Neural cell (in vitro differentiated cells): ENCODE measurements around the gene C10orf105. TPM values are rescaled to one million over a fixed set of nuclear protein-coding genes. Genes with fewer than 3 reads are reported as not detected.

Experiments used
- H2AFZ ChIP-seq: fragments of 200-600, 300-800 bp; sonication (generic), shearing (Covaris generic); 2 replicates; pipeline ENCODE4 v1.6.0; 2014; ENCODE audit warnings: low read depth, mild to moderate bottlenecking, antibody characterized with exemption, low read length, moderate library complexity
- H3F3A ChIP-seq: fragments of 200-600 bp; shearing (Covaris generic); 2 replicates; pipeline ENCODE4 v1.6.1; 2016; ENCODE audit warnings: mild to moderate bottlenecking, moderate library complexity, mixed read lengths, antibody characterized with exemption, low read length; ENCODE audit not compliant: insufficient read depth, poor library complexity, severe bottlenecking
- H3K27ac ChIP-seq: fragments of 200-600, 300-800 bp; sonication (generic), shearing (Covaris generic); 2 replicates; pipeline ENCODE4 v1.5.1; 2014; ENCODE audit warnings: mild to moderate bottlenecking, low read length, moderate library complexity
- H3K27me3 ChIP-seq: fragments of 300-800, 200-600 bp; sonication (generic), shearing (Covaris generic); 2 replicates; pipeline ENCODE4 v1.6.0; 2014; ENCODE audit warnings: mild to moderate bottlenecking, low read depth, low read length, moderate library complexity; ENCODE audit not compliant: insufficient read depth
- H3K36me3 ChIP-seq: fragments of 300-800, 200-600 bp; sonication (generic), shearing (Covaris generic); 2 replicates; pipeline ENCODE4 v1.5.1; 2014; ENCODE audit warnings: mild to moderate bottlenecking, antibody characterized with exemption, low read length, moderate library complexity; ENCODE audit not compliant: insufficient read depth
- H3K4me2 ChIP-seq: fragments of 300-800, 200-600 bp; sonication (generic), shearing (Covaris generic); 2 replicates; pipeline ENCODE4 v1.6.0; 2014; ENCODE audit warnings: mild to moderate bottlenecking, low read length
- H3K4me3 ChIP-seq: fragments of 300-800, 200-600 bp; sonication (generic), shearing (Covaris generic); 2 replicates; pipeline ENCODE4 v1.5.1; 2014; ENCODE audit warnings: mild to moderate bottlenecking, low read length, moderate library complexity
- H3K79me2 ChIP-seq: fragments of 200-600 bp; shearing (Covaris generic); replicated peaks from 2 replicates; pipeline ENCODE4 v1.6.0; 2014; ENCODE audit warnings: mild to moderate bottlenecking, low read length, moderate library complexity; ENCODE audit not compliant: insufficient read depth
- H3K9ac ChIP-seq: fragments of 300-800, 200-600 bp; sonication (generic), shearing (Covaris generic); 2 replicates; pipeline ENCODE4 v1.6.1; 2016; ENCODE audit warnings: mild to moderate bottlenecking, low read length, mixed read lengths
- H3K9me2 ChIP-seq: fragments of 200-600 bp; shearing (Covaris generic); 2 replicates; pipeline ENCODE4 v1.6.1; 2016; ENCODE audit warnings: mild to moderate bottlenecking, low read length, mixed read lengths; ENCODE audit not compliant: insufficient read depth
- H3K9me3 ChIP-seq: fragments of 200-600, 300-800 bp; sonication (generic), shearing (Covaris generic); 2 replicates; pipeline ENCODE4 v1.6.1; 2016; ENCODE audit warnings: mild to moderate bottlenecking, mixed run types, low read length, moderate library complexity, mixed read lengths
- H4K20me1 ChIP-seq: fragments of 200-600 bp; shearing (Covaris generic); 2 replicates; pipeline ENCODE4 v1.6.1; 2016; ENCODE audit warnings: mild to moderate bottlenecking, mixed run types; ENCODE audit not compliant: insufficient read depth
- CTCF ChIP-seq: fragments of 450-650 bp; IDR thresholded peaks from 2 replicates; pipeline ENCODE4 v1.5.1; 2014; ENCODE audit warnings: antibody characterized with exemption, mild to moderate bottlenecking, moderate library complexity; ENCODE audit not compliant: poor library complexity, severe bottlenecking
- EP300 ChIP-seq: fragments of 450-650 bp; conservative IDR thresholded peaks from 2 replicates; pipeline ENCODE4 v1.6.1; 2014; ENCODE audit warnings: antibody characterized with exemption, mild to moderate bottlenecking, moderate library complexity; ENCODE audit not compliant: poor library complexity, severe bottlenecking
- EZH2 ChIP-seq: fragments of 200-600, 300-800 bp; shearing (Covaris generic), sonication (generic); IDR thresholded peaks from 2 replicates; pipeline ENCODE4 v1.6.1; 2014; ENCODE audit warnings: antibody characterized with exemption, low read length, borderline replicate concordance, mild to moderate bottlenecking; ENCODE audit not compliant: insufficient read depth, poor library complexity, severe bottlenecking
- POLR2AphosphoS5 ChIP-seq: IDR thresholded peaks from 2 replicates; pipeline ENCODE4 v1.6.1; 2012
- RAD21 ChIP-seq: fragments of 450-650 bp; conservative IDR thresholded peaks from 2 replicates; pipeline ENCODE4 v1.6.1; 2014; ENCODE audit warnings: antibody characterized with exemption, mild to moderate bottlenecking, moderate library complexity
- REST ChIP-seq: IDR thresholded peaks from 2 replicates; pipeline ENCODE4 v1.6.1; 2012; ENCODE audit warnings: borderline replicate concordance
- SMC3 ChIP-seq: fragments of 450-650 bp; conservative IDR thresholded peaks from 2 replicates; pipeline ENCODE4 v1.6.1; 2014; ENCODE audit warnings: antibody characterized with exemption, mild to moderate bottlenecking, moderate library complexity; ENCODE audit not compliant: poor library complexity
- TAF1 ChIP-seq: IDR thresholded peaks from 2 replicates; pipeline ENCODE4 v1.6.1; 2012; ENCODE audit warnings: low read depth
- polyA plus RNA-seq: library from polyadenylated mRNA; depleted of rRNA; stranded (reverse); fragments of >200 nt; gene quantifications from 2 replicates; pipeline ENCODE4 v1.2.3, GENCODE V29; 2014

Gene C10orf105
- polyA plus RNA-seq, 1 donor from 2014 or later, result 0.11 TPM

- Histone ChIP-seq H4K20me1 (no peaks in the 10 kb centered on the region), H3K9me3 (no peaks in the 10 kb centered on the region), H3K79me2 (no peaks in the 10 kb centered on the region), H3K9ac (no peak overlapping the region), H3K9me2 (no peaks in the 10 kb centered on the region), H3K27ac (no peak overlapping the region), H3K4me2 (no peak overlapping the region), H2AFZ (no peak overlapping the region), H3K27me3 (no peaks in the 10 kb centered on the region), H3K4me3 (no peak overlapping the region), H3F3A (no peaks in the 10 kb centered on the region), H3K36me3 (no peaks in the 10 kb centered on the region)
- no peak for TF ChIP-seq EP300
These were observed 25.5 kb upstream of the C10orf105 start for GRCh38 chr10:71744897-71745663.

- no peaks in the 10 kb centered on the region for H3K27me3 ChIP-seq
- H2AFZ ChIP-seq, result no peak overlapping the region
- H3K9me3 ChIP-seq, result no peaks in the 10 kb centered on the region
- H3K4me3 ChIP-seq, result no peak overlapping the region
- no peak overlapping the region for H3K9ac ChIP-seq
- H4K20me1 ChIP-seq, result no peaks in the 10 kb centered on the region
- no peak overlapping the region for H3K27ac ChIP-seq
- no peaks in the 10 kb centered on the region for H3F3A ChIP-seq
- no peak for TF ChIP-seq SMC3
- no peak for TF ChIP-seq RAD21
- TF ChIP-seq EZH2, result no peak
- TF ChIP-seq POLR2AphosphoS5, result no peak
- no peaks in the 10 kb centered on the region for H3K36me3 ChIP-seq
- H3K4me2 ChIP-seq, result no peak overlapping the region
- no peaks in the 10 kb centered on the region for H3K9me2 ChIP-seq
- no peaks in the 10 kb centered on the region for H3K79me2 ChIP-seq
These were observed 24.3 kb upstream of the C10orf105 start for GRCh38 chr10:71743866-71744265.

- H3K9me3 ChIP-seq, result no peaks in the 10 kb centered on the region
- H4K20me1 ChIP-seq, result no peaks in the 10 kb centered on the region
- no peak for TF ChIP-seq EP300
- no peak for TF ChIP-seq EZH2
- TF ChIP-seq CTCF, result no peak
- no peak for TF ChIP-seq TAF1
- TF ChIP-seq SMC3, result no peak
- no peak for TF ChIP-seq REST
- no peak overlapping the region for H3K9ac ChIP-seq
- no peak overlapping the region for H2AFZ ChIP-seq
- no peaks in the 10 kb centered on the region for H3K9me2 ChIP-seq
- no peak overlapping the region for H3K4me3 ChIP-seq
- no peaks in the 10 kb centered on the region for H3K27me3 ChIP-seq
- H3K79me2 ChIP-seq, result no peaks in the 10 kb centered on the region
- no peak overlapping the region for H3K4me2 ChIP-seq
- H3K36me3 ChIP-seq, result no peaks in the 10 kb centered on the region
- no peak overlapping the region for H3K27ac ChIP-seq
- H3F3A ChIP-seq, result no peaks in the 10 kb centered on the region
These were observed 23.7 kb upstream of the C10orf105 start for GRCh38 chr10:71743089-71743838.
